AG09309 (cell line): ENCODE results near the gene CDA.

Experiments
- DNase-seq: peaks from one replicate; pipeline ENCODE4 v3.0.0-alpha.2; 2010; ENCODE audit warnings: low read depth
- H3K4me3 ChIP-seq: 2 replicates; pipeline ENCODE4 v1.5.1; 2011; ENCODE audit warnings: mild to moderate bottlenecking, low read depth, low read length, moderate library complexity; ENCODE audit not compliant: control insufficient read depth
- CTCF ChIP-seq: IDR thresholded peaks from 2 replicates; pipeline ENCODE4 v1.5.1; 2011; ENCODE audit warnings: mild to moderate bottlenecking, low read depth, low read length, inconsistent platforms; ENCODE audit not compliant: insufficient read depth, control insufficient read depth; ENCODE audit errors: missing control alignments

The CDA gene

DNA sequence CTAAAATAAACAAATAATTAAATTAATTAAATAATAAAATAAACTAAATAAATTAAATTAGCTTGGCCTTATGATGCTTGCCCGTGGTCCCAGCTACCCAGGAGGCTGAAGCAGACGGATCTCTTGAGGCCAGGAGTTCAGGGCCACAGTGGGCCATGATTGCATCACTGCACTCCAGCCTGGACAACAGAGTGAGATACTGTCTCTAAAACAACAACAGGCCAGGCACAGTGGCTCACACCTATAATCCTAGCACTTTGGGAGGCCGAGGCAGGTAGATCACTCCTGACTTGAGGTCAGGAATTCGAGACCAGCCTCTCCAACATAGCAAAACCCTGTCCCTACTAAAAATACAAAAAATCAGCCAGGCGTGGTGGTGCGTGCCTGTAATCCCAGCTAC is 32.1 kb downstream of the CDA start:
- H3K4me3 ChIP-seq: no peak overlapping the region
- no peak for DNase-seq
- TF ChIP-seq CTCF: no peak

DNA sequence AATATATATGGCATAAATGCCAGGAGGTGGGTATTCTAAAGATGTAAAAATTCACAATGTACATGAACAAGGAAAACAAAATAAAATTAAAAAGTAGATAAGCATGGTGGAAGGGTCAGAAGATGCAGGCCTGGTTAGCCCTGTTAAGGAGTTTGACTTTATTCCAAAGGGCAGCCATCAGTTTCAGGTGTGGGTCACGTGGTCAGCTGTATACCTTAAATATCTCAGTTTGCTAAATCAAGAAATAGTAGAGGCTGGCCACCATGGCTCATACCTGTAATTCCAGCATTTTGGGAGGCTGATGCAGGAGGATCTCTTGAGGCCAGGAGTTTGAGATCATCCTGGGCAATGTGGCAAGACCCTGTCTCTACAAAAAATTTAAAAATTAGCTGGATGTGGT is 35.8 kb downstream of the CDA start:
- TF ChIP-seq CTCF: no peak
- no peak for DNase-seq
- no peak overlapping the region for H3K4me3 ChIP-seq

DNA sequence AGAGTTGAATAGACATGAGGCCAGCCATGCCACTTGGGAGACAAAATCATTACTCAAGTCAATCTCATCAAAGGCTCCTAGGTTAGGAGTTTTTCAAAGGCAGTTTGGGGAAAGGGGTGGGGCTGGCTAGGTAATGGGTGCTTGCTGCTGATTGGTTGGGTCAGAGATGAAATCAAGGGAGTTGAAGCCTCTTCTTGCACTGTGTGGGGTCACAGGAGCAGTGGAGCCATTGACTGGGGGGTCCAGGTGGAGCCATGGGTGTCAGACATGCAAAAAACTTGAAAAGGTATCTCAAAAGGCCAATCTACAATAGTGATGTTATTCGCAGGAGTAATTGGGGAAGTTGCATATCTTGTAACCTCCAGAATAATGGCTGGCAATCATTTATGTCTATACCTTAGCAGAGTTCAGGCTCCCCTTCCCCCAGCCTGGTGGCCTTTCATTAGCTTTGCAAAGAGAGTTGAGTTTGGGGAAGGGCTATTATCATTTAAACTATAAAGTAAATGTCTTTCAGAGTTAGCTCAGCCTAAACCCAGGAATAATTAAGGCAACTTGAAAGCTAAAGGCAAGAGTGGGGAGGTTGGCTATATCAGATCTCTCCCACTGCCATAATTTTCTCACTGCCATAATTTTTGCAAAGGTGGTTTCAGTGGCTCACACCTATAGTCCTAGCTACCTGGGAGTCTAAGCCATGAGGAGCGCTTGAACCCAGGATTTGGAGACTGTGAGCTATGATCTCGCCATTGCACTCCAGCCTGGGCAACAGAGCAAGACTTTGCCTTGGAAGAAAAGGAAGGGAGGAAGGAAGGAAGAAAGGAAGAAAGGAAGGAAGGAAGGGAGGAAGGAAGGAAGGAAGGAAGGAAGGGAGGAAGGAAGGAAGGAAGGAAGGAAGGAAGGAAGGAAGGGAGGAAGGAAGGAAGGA is 36.5 kb downstream of the CDA start:
- no peak for TF ChIP-seq CTCF
- no peak overlapping the region for H3K4me3 ChIP-seq
- DNase-seq: no peak

DNA sequence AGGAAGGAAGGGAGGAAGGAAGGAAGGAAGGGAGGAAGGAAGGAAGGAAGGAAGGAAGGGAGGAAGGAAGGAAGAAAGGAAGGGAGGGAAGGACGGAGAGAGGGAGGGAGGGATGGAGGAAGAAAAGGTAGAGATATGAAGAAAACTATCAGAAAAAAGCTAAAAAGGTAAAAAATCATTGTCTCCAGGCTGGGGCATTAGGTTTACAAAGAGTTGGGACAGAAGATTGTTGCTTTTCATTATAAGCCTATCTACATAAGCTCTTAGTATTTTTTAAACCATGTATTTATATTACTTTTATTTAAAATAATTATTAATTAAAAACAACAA is 37.2 kb downstream of the CDA start:
- no peak overlapping the region for H3K4me3 ChIP-seq
- no peak for DNase-seq
- TF ChIP-seq CTCF: no peak

- no peak for DNase-seq
- no peak overlapping the region for H3K4me3 ChIP-seq
Observed at GRCh38 chr1:20626524-20626923, 37.6 kb downstream of the CDA start.

GRCh38 chr1:20630729-20631128 is 41.8 kb downstream of the CDA start:
- H3K4me3 ChIP-seq: no peak overlapping the region
- DNase-seq: no peak
- no peak for TF ChIP-seq CTCF

More at GRCh38 chr1:20626524-20626923, 37.6 kb downstream of the CDA start:
- TF ChIP-seq CTCF: no peak
